Calu3 (cell line): ENCODE results near the gene THY1. TPM values are rescaled to one million over a fixed set of nuclear protein-coding genes. Genes with fewer than 3 reads are reported as not detected.

Source experiments
- total RNA-seq: library from RNA; stranded (reverse); gene quantifications from 2 replicates; pipeline ENCODE4 v1.2.3, GENCODE V29; 2022

THY1 gene
- total RNA-seq, 1 experiment from 2014 or later, result not detected

Other genes with a start within 250 kb of the THY1 start
- 0.15 TPM in 1 of 2 replicates, not detected in the other for gene NHERF4, start 237.7 kb downstream of the THY1 start, total RNA-seq
- 14.2 and 15.9 TPM in 2 replicates for gene CBL, start 216.8 kb downstream of the THY1 start, total RNA-seq
- gene MCAM, start 106.0 kb downstream of the THY1 start, total RNA-seq, result 11.1 and 25.1 TPM in 2 replicates
- 31.8 and 35.0 TPM in 2 replicates for gene RNF26, start 88.6 kb downstream of the THY1 start, total RNA-seq
- gene C1QTNF5, start 82.3 kb downstream of the THY1 start, total RNA-seq, result not detected in 2 replicates
- gene MFRP, start 76.5 kb downstream of the THY1 start, total RNA-seq, result not detected in 2 replicates
- gene USP2, start 41.5 kb downstream of the THY1 start, total RNA-seq, result 1.1 TPM in 2 replicates